ENCODE data around the gene GRIA1. TPM values are rescaled to one million over a fixed set of nuclear protein-coding genes. Genes with fewer than 3 reads are reported as not detected.

The GRIA1 gene
- total RNA-seq, 2 donors from 2014 or later, result 1.2 TPM; not detected in 1

DNA sequence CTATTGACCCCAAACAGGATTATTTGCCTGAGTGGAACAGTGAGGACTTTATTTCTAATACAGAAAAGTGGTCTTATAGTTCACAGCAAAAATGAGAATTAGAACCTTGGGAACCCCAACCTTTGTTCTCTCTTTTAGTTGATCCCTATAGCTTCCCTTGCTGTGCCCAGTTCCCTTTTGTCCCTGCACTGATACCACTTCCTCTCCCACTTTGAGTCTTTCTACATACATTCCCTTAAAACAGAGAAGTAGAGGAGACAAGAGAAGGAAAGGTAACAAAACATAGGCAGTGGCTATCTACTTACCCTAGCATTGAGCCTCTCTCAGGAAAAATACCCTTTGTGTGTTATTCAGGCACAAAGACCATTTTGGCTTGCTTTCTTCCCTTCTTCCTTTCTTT is 301.8 kb downstream of the GRIA1 start:
- DNase-seq, result no peak
- Mint-ChIP-seq H3K4me1 (peaks cover 6% of the 10 kb centered on the region), H3K36me3 (ENCODE audit: low read depth) (no peaks in the 10 kb centered on the region), H3K4me3 (no peak overlapping the region), H3K27me3 (ENCODE audit: insufficient read depth) (peaks cover 2% of the 10 kb centered on the region), H3K27ac (no peak overlapping the region), H3K9me3 (no peaks in the 10 kb centered on the region)
- no peak overlapping the region for H3K9ac ChIP-seq (ENCODE audit: extremely low read depth, low read length, poor library complexity, severe bottlenecking)
- no peak overlapping the region for H3K27ac ChIP-seq (ENCODE audit: low read depth, low read length)
- no peaks in the 10 kb centered on the region for H3K36me3 ChIP-seq (ENCODE audit: control insufficient read depth, insufficient read depth, low read length)
- no peaks in the 10 kb centered on the region for H3K9me3 ChIP-seq (ENCODE audit: control insufficient read depth, low read length)
- H3K4me1 ChIP-seq (ENCODE audit: control insufficient read depth, insufficient read depth, low read length), result peaks cover 3% of the 10 kb centered on the region
- TF ChIP-seq, protein P1, sequence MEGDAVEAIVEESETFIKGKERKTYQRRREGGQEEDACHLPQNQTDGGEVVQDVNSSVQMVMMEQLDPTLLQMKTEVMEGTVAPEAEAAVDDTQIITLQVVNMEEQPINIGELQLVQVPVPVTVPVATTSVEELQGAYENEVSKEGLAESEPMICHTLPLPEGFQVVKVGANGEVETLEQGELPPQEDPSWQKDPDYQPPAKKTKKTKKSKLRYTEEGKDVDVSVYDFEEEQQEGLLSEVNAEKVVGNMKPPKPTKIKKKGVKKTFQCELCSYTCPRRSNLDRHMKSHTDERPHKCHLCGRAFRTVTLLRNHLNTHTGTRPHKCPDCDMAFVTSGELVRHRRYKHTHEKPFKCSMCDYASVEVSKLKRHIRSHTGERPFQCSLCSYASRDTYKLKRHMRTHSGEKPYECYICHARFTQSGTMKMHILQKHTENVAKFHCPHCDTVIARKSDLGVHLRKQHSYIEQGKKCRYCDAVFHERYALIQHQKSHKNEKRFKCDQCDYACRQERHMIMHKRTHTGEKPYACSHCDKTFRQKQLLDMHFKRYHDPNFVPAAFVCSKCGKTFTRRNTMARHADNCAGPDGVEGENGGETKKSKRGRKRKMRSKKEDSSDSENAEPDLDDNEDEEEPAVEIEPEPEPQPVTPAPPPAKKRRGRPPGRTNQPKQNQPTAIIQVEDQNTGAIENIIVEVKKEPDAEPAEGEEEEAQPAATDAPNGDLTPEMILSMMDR (conservative IDR thresholded peaks at IDR 0.05), result no peak
- no peak overlapping the region for H3K4me3 ChIP-seq (ENCODE audit: low read length)
- no peaks in the 10 kb centered on the region for H3K27me3 ChIP-seq (ENCODE audit: control insufficient read depth, insufficient read depth, low read length, poor library complexity, severe bottlenecking)

DNA sequence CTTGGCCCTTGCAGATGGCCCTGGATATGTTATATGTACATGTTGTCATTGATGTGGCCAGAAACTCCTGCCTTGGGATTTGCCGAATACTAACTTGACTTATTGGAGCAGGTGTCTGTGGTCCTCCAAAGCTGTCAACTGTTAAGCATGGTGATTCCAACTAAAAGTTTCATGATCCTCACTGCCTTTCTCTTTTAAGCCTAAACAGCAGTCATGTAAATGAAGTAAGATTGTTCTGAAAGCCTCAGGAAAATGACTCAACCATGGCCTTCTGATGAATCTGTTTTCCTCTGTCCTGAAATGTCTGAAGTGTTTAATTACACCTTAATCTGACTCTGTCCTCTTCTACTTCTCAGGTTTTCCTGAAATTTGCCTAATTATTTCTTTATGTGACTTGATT is 303.2 kb downstream of the GRIA1 start:
- Histone ChIP-seq H3K27me3 (ENCODE audit: control insufficient read depth, insufficient read depth, low read length, poor library complexity, severe bottlenecking) (no peaks in the 10 kb centered on the region), H3K9me3 (ENCODE audit: control insufficient read depth, low read length) (no peaks in the 10 kb centered on the region), H3K27ac (ENCODE audit: low read depth, low read length) (no peak overlapping the region), H3K4me1 (ENCODE audit: control insufficient read depth, insufficient read depth, low read length) (peaks cover 3% of the 10 kb centered on the region), H3K4me3 (ENCODE audit: low read length) (no peak overlapping the region), H3K36me3 (ENCODE audit: control insufficient read depth, insufficient read depth, low read length) (no peaks in the 10 kb centered on the region), H3K9ac (ENCODE audit: extremely low read depth, low read length, poor library complexity, severe bottlenecking) (no peak overlapping the region)
- WGBS, 2 experiments (ENCODE audit: insufficient coverage in 1 of 2, insufficient read length in 1 of 2), result 88 to 90% methylated on average over 1 of the region's 1 CpG
- Mint-ChIP-seq H3K4me1 (peaks cover 6% of the 10 kb centered on the region), H3K9me3 (no peaks in the 10 kb centered on the region), H3K36me3 (ENCODE audit: low read depth) (no peaks in the 10 kb centered on the region), H3K4me3 (no peak overlapping the region), H3K27me3 (ENCODE audit: insufficient read depth) (peaks cover 2% of the 10 kb centered on the region), H3K27ac (no peak overlapping the region)
- no peak for DNase-seq
- TF ChIP-seq, protein P1 (conservative IDR thresholded peaks at IDR 0.05), result no peak

DNA sequence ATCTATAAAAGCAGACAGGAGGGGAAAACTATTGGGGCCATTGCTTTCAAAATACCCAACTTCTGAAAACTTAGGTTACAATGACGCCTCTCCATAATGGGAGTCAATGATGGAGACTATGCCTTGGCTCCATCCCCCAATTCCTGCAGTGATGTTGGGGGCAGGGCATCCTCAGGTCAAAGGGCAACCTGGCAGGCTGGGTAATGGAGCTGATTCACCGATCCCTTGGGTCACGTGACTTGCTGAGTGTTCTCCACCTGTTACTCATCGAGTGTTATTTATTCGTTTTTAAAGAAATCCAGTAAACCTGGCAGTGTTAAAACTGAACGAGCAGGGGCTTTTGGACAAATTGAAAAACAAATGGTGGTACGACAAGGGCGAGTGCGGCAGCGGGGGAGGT is 303.9 kb downstream of the GRIA1 start:
- Histone ChIP-seq H3K4me3 (ENCODE audit: low read length) (no peak overlapping the region), H3K27ac (ENCODE audit: low read depth, low read length) (no peak overlapping the region), H3K9me3 (ENCODE audit: control insufficient read depth, low read length) (no peaks in the 10 kb centered on the region), H3K4me1 (ENCODE audit: control insufficient read depth, insufficient read depth, low read length) (peaks cover 3% of the 10 kb centered on the region), H3K36me3 (ENCODE audit: control insufficient read depth, insufficient read depth, low read length) (no peaks in the 10 kb centered on the region), H3K9ac (ENCODE audit: extremely low read depth, low read length, poor library complexity, severe bottlenecking) (no peak overlapping the region), H3K27me3 (ENCODE audit: control insufficient read depth, insufficient read depth, low read length, poor library complexity, severe bottlenecking) (no peaks in the 10 kb centered on the region)
- H3K27me3 Mint-ChIP-seq (ENCODE audit: insufficient read depth), result peaks cover 2% of the 10 kb centered on the region
- no peak for DNase-seq
- H3K9me3 Mint-ChIP-seq, result no peaks in the 10 kb centered on the region
- peaks cover 6% of the 10 kb centered on the region for H3K4me1 Mint-ChIP-seq
- no peak overlapping the region for H3K4me3 Mint-ChIP-seq
- H3K36me3 Mint-ChIP-seq (ENCODE audit: low read depth), result no peaks in the 10 kb centered on the region
- TF ChIP-seq, protein P1 (conservative IDR thresholded peaks at IDR 0.05), result no peak
- no peak overlapping the region for H3K27ac Mint-ChIP-seq
- WGBS, 2 experiments (ENCODE audit: insufficient coverage in 1 of 2, insufficient read length in 1 of 2), result 94 to 97% methylated on average over 10 of the region's 10 CpGs

Measured in endodermal cell (in vitro differentiated cells).